MM.1S (cell line): ENCODE measurements around the gene RNF212B.

Experiments used
- DNase-seq: peaks from one replicate; pipeline ENCODE4 v3.0.0-alpha.2; 2015
- H2AFZ ChIP-seq: fragments of 300-600 bp; sonication (generic); 2 replicates; pipeline ENCODE4 v1.6.0; 2016; ENCODE audit warnings: antibody characterized with exemption, low read length
- H3F3A ChIP-seq: fragments of 300-600 bp; sonication (generic); 2 replicates; pipeline ENCODE4 v1.6.1; 2016; ENCODE audit warnings: mild to moderate bottlenecking, antibody characterized with exemption, low read length, moderate library complexity, mixed read lengths; ENCODE audit not compliant: insufficient read depth
- H3K27ac ChIP-seq: fragments of 300-600 bp; sonication (generic); 2 replicates; pipeline ENCODE4 v1.5.1; 2016; ENCODE audit warnings: mild to moderate bottlenecking, low read length
- H3K27me3 ChIP-seq: fragments of 300-600 bp; sonication (generic); replicated peaks from 2 replicates; pipeline ENCODE4 v1.6.0; 2016; ENCODE audit warnings: low read length; ENCODE audit not compliant: insufficient read depth
- H3K36me3 ChIP-seq: fragments of 300-600 bp; sonication (generic); replicated peaks from 2 replicates; pipeline ENCODE4 v1.6.1; 2016; ENCODE audit warnings: mild to moderate bottlenecking, low read length, mixed read lengths; ENCODE audit not compliant: insufficient read depth
- H3K4me1 ChIP-seq: fragments of 300-600 bp; sonication (generic); 2 replicates; pipeline ENCODE4 v1.6.1; 2016; ENCODE audit warnings: low read length, mixed read lengths
- H3K4me2 ChIP-seq: fragments of 300-600 bp; sonication (generic); 2 replicates; pipeline ENCODE4 v1.6.0; 2016; ENCODE audit warnings: low read depth, low read length
- H3K4me3 ChIP-seq: fragments of 300-600 bp; sonication (generic); 2 replicates; pipeline ENCODE4 v1.5.1; 2016; ENCODE audit warnings: low read length, mixed read lengths
- H3K79me2 ChIP-seq: fragments of 300-600 bp; sonication (generic); 2 replicates; pipeline ENCODE4 v1.6.1; 2016; ENCODE audit warnings: mixed run types, low read length, mixed read lengths
- H3K9ac ChIP-seq: fragments of 300-600 bp; sonication (generic); 2 replicates; pipeline ENCODE4 v1.6.1; 2016; ENCODE audit warnings: low read length, mixed read lengths
- H3K9me2 ChIP-seq: fragments of 300-600 bp; sonication (generic); replicated peaks from 2 replicates; pipeline ENCODE4 v1.6.1; 2016; ENCODE audit warnings: mild to moderate bottlenecking, low read length, mixed read lengths; ENCODE audit not compliant: insufficient read depth
- H3K9me3 ChIP-seq: fragments of 300-600 bp; sonication (generic); replicated peaks from 2 replicates; pipeline ENCODE4 v1.6.1; 2016; ENCODE audit warnings: mild to moderate bottlenecking, low read length, mixed read lengths; ENCODE audit not compliant: insufficient read depth
- H4K20me1 ChIP-seq: fragments of 300-600 bp; sonication (generic); 2 replicates; pipeline ENCODE4 v1.6.1; 2016; ENCODE audit warnings: mild to moderate bottlenecking, low read length, moderate library complexity, mixed read lengths; ENCODE audit not compliant: insufficient read depth
- CTCF ChIP-seq: fragments of 300-600 bp; sonication (generic); IDR thresholded peaks from 2 replicates; pipeline ENCODE4 v1.5.1; 2016; ENCODE audit warnings: antibody characterized with exemption, low read length, mixed read lengths
- EZH2 ChIP-seq: fragments of 300-600 bp; sonication (generic); optimal IDR thresholded peaks from 2 replicates; pipeline ENCODE3; 2017; ENCODE audit warnings: low read depth, mild to moderate bottlenecking, antibody characterized with exemption, low read length, mixed read lengths
- EZH2phosphoT487 ChIP-seq: fragments of 300-600 bp; sonication (generic); IDR thresholded peaks from 2 replicates; pipeline ENCODE4 v1.6.1; 2018; ENCODE audit warnings: antibody characterized with exemption, low read length

RNF212B gene

GRCh38 chr14:23320584-23321571 lies 83.1 kb downstream of the RNF212B start, which contains the start of gene PABPN1:
TSS of gene PABPN1 (plus strand) at chr14:23321457. CDS start at chr14:23321470, 13 bp downstream.
- peak within 1 kb of the TSS; percentile 74 for H3K9ac ChIP-seq
- H4K20me1 ChIP-seq = no peaks in the 10 kb centered on the region
- H3K4me1 ChIP-seq = no peaks in the 10 kb centered on the region
- H2AFZ ChIP-seq = peak within 1 kb of the TSS; percentile 50
- H3K9me3 ChIP-seq = no peaks in the 10 kb centered on the region
- H3K27me3 ChIP-seq = no peaks in the 10 kb centered on the region
- peak within 1 kb of the TSS; percentile 86 for H3K27ac ChIP-seq
- H3K36me3 ChIP-seq = no peaks in the 10 kb centered on the region
- peaks cover 18% of the 10 kb centered on the region for H3K79me2 ChIP-seq
- DNase-seq = peak; percentile 96
- no peak for TF ChIP-seq EZH2phosphoT487
- TF ChIP-seq CTCF = no peak
- TF ChIP-seq EZH2 = no peak
- H3K4me2 ChIP-seq = peak within 1 kb of the TSS; percentile 86
- no peaks in the 10 kb centered on the region for H3F3A ChIP-seq
- peak within 1 kb of the TSS; percentile 76 for H3K4me3 ChIP-seq
- no peaks in the 10 kb centered on the region for H3K9me2 ChIP-seq

GRCh38 chr14:23321572-23322547 lies 84.1 kb downstream of the RNF212B start:
- no peaks in the 10 kb centered on the region for H3K27me3 ChIP-seq
- peaks cover 18% of the 10 kb centered on the region for H3K79me2 ChIP-seq
- no peak for DNase-seq
- peak overlapping the region; percentile 86 for H3K4me2 ChIP-seq
- H3K27ac ChIP-seq = no peak overlapping the region
- peak overlapping the region; percentile 74 for H3K9ac ChIP-seq
- H3K4me1 ChIP-seq = no peaks in the 10 kb centered on the region
- TF ChIP-seq EZH2phosphoT487 (no peak), EZH2 (no peak), CTCF (no peak)
- no peaks in the 10 kb centered on the region for H3F3A ChIP-seq
- no peaks in the 10 kb centered on the region for H4K20me1 ChIP-seq
- no peaks in the 10 kb centered on the region for H3K9me2 ChIP-seq
- H3K4me3 ChIP-seq = peak overlapping the region; percentile 76
- H3K9me3 ChIP-seq = no peaks in the 10 kb centered on the region
- no peaks in the 10 kb centered on the region for H3K36me3 ChIP-seq
- no peak overlapping the region for H2AFZ ChIP-seq
